Measurements from ENCODE around the gene MEGF11. TPM values are rescaled to one million over a fixed set of nuclear protein-coding genes. Genes with fewer than 3 reads are reported as not detected.
"Not testable (repeated sequence)": the region's sequence is repeated elsewhere in the genome, so short reads cannot be mapped to it uniquely, and the experiment has no call there.

Gene MEGF11
- total RNA-seq, 4 donors from 2014 or later = 0.23 to 0.33 TPM; not detected in 2

DNA sequence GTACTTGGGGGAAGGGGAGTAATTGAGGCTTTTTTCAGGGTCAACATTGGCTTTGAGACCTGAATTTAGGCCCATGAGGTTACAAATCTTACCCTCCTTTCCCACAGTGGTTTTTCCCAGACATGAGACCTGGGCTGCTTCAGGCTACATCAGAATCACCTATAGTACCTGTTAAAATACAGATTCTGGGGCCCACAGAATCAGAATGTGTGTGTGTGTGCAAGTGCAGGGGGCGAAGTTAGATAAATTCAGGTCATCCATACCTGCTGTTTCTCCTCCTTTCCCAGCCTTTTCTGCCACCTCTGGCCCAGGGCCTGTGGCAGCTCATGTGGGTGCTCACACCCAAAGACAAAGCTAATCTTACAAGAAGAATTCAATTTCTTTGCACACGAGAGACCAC lies 273.7 kb downstream of the MEGF11 start:
- TF ChIP-seq, protein P1, sequence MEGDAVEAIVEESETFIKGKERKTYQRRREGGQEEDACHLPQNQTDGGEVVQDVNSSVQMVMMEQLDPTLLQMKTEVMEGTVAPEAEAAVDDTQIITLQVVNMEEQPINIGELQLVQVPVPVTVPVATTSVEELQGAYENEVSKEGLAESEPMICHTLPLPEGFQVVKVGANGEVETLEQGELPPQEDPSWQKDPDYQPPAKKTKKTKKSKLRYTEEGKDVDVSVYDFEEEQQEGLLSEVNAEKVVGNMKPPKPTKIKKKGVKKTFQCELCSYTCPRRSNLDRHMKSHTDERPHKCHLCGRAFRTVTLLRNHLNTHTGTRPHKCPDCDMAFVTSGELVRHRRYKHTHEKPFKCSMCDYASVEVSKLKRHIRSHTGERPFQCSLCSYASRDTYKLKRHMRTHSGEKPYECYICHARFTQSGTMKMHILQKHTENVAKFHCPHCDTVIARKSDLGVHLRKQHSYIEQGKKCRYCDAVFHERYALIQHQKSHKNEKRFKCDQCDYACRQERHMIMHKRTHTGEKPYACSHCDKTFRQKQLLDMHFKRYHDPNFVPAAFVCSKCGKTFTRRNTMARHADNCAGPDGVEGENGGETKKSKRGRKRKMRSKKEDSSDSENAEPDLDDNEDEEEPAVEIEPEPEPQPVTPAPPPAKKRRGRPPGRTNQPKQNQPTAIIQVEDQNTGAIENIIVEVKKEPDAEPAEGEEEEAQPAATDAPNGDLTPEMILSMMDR (IDR thresholded peaks at IDR 0.05) = no peak
- TF ChIP-seq EP300 (IDR thresholded peaks at IDR 0.05) = no peak
- TF ChIP-seq POLR2AphosphoS5 (IDR thresholded peaks at IDR 0.05) = no peak
- no peak for TF ChIP-seq POLR2A (IDR thresholded peaks at IDR 0.05; ENCODE audit: low read depth)
- Histone ChIP-seq H3K9me3 (no peaks in the 10 kb centered on the region), H3K36me3 (no peaks in the 10 kb centered on the region), H3K4me1 (peaks cover 0 to 16% (median 9%) of the 10 kb centered on the region in 4 donors), H3K27me3 (peaks cover 0 to 61% (median 16%) of the 10 kb centered on the region in 4 donors), H3K4me3 (no peak overlapping the region), H3K27ac (replicated peaks in 1 of 4) (no peak overlapping the region)
- intact Hi-C loops (cut with DNase I) = loop anchor here (5.0 kb wide), 1 partner anchor 307 kb away; no protein-coding TSS in a partner anchor
- 75% methylated on average over 2 of the region's 2 CpGs for WGBS
- DNase-seq (ENCODE audit: extremely low spot score) = no peak

DNA sequence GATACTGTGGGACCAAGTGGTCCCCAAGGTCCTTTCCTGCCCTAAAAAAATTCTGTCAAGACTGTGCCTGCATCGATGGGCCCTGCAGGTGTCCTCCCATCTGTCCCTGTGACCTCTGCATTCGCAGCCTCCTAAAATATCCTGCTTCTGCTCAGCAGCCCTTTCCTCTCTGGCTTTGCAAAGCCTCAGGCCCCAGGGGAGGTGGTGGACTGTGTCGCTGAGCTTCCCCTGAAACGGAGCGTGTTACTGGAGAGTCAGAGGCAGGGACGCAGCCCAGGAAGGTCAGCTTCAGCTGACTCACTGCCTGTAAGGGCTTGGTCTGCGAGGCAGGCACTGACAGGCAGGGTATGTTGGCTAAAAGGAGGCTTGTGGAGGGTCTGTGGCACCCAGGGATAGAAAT lies 274.2 kb downstream of the MEGF11 start:
- no peak for DNase-seq (ENCODE audit: extremely low spot score)
- WGBS = 82% methylated on average over 7 of the region's 7 CpGs
- Histone ChIP-seq H3K4me1 (peaks cover 0 to 16% (median 9%) of the 10 kb centered on the region in 4 donors), H3K27me3 (peaks cover 0 to 61% (median 16%) of the 10 kb centered on the region in 4 donors), H3K27ac (replicated peaks in 1 of 4) (no peak overlapping the region), H3K9me3 (no peaks in the 10 kb centered on the region), H3K4me3 (no peak overlapping the region), H3K36me3 (no peaks in the 10 kb centered on the region)
- intact Hi-C loops (cut with DNase I) = no loop called here
- TF ChIP-seq EP300 (IDR thresholded peaks at IDR 0.05) = no peak

DNA sequence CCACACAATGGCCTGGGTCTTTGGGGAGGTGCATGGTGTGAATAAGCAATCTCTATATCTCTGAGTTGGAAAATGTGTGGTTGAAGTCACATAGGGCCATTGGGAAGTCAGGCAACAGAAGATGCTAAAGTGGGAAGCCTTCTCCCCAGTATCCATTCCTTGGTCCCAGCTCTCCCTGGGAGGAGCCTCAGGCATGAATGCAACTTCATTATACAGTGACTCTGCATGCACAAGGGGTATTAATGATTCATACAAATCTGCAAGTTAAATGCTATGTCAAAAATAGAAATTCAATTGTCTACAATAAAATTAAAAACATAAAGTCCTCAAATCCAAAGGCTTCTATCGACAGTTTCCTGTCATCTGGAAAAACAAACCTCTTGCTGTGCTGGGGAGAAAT lies 275.4 kb downstream of the MEGF11 start:
- no peak for DNase-seq (ENCODE audit: extremely low spot score)
- Histone ChIP-seq H3K27me3 (peaks cover 0 to 61% (median 14%) of the 10 kb centered on the region in 4 donors), H3K4me3 (no peak overlapping the region), H3K36me3 (no peaks in the 10 kb centered on the region), H3K9me3 (no peaks in the 10 kb centered on the region), H3K27ac (replicated peaks in 1 of 4) (no peak overlapping the region), H3K4me1 (peaks cover 0 to 16% (median 9%) of the 10 kb centered on the region in 4 donors)
- 58% methylated on average over 1 of the region's 1 CpG for WGBS
- intact Hi-C loops (cut with DNase I) = no loop called here
- TF ChIP-seq POLR2AphosphoS5 (IDR thresholded peaks at IDR 0.05) (no peak), EP300 (IDR thresholded peaks at IDR 0.05) (no peak), POLR2A (IDR thresholded peaks at IDR 0.05; ENCODE audit: low read depth) (no peak)
- TF ChIP-seq, protein P1 (IDR thresholded peaks at IDR 0.05) = no peak

DNA sequence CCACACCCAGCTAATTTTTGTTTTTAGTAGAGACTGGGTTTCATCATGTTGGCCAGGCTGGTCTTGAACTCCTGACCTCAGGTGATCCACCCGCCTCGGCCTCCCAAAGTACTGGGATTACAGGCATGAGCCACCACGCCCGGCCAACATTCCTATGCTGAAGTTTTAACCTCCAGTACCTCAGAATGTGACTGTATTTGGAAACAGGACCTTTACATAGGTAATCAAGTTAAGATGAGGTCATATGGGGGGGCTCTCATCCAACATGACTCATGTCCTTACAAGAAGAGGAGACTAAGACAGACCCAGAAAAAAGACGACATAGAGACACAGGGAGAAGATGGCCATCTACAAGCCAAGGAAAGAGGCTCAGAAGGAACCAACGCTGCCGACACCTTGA lies 277.4 kb downstream of the MEGF11 start:
- intact Hi-C loops (cut with DNase I); H3K4me1 ChIP-seq: not testable (repeated sequence)
- H3K27me3 ChIP-seq = peaks cover 0 to 52% (median 2%) of the 10 kb centered on the region in 4 donors

DNA sequence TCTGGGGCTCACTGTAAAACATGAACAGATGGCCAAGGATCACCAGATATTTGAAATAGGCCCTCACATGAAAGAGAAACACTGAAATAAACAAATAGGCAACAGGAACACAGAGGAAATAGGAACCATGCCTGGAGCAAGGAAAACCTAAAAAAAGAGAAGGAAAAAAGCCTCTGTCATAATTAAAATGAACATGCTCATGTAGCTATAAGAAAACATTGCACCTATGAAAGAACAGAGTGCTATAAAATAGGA lies 281.9 kb downstream of the MEGF11 start:
- no peak for DNase-seq (ENCODE audit: extremely low spot score)
- no peaks in the 10 kb centered on the region for H3K9me3 ChIP-seq
- no peaks in the 10 kb centered on the region for H3K4me1 ChIP-seq
- H3K4me3 ChIP-seq = no peak overlapping the region
- no peak overlapping the region for H3K27ac ChIP-seq (replicated peaks in 1 of 4)
- TF ChIP-seq POLR2A (IDR thresholded peaks at IDR 0.05; ENCODE audit: low read depth) = no peak
- no peak for TF ChIP-seq EP300 (IDR thresholded peaks at IDR 0.05)
- TF ChIP-seq, protein P1 (IDR thresholded peaks at IDR 0.05) = no peak
- no peak for TF ChIP-seq POLR2AphosphoS5 (IDR thresholded peaks at IDR 0.05)
- intact Hi-C loops (cut with DNase I) = no loop called here
- no peaks in the 10 kb centered on the region for H3K36me3 ChIP-seq
- H3K27me3 ChIP-seq = peaks cover 0 to 85% (median 2%) of the 10 kb centered on the region in 4 donors

More for the DNA sequence above, 277.4 kb downstream of the MEGF11 start:
- 94% methylated on average over 7 of the region's 7 CpGs for WGBS
- H3K4me3 ChIP-seq; H3K36me3 ChIP-seq; H3K27ac ChIP-seq (replicated peaks in 1 of 4); H3K9me3 ChIP-seq; DNase-seq (ENCODE audit: extremely low spot score): not testable (repeated sequence)

DNA sequence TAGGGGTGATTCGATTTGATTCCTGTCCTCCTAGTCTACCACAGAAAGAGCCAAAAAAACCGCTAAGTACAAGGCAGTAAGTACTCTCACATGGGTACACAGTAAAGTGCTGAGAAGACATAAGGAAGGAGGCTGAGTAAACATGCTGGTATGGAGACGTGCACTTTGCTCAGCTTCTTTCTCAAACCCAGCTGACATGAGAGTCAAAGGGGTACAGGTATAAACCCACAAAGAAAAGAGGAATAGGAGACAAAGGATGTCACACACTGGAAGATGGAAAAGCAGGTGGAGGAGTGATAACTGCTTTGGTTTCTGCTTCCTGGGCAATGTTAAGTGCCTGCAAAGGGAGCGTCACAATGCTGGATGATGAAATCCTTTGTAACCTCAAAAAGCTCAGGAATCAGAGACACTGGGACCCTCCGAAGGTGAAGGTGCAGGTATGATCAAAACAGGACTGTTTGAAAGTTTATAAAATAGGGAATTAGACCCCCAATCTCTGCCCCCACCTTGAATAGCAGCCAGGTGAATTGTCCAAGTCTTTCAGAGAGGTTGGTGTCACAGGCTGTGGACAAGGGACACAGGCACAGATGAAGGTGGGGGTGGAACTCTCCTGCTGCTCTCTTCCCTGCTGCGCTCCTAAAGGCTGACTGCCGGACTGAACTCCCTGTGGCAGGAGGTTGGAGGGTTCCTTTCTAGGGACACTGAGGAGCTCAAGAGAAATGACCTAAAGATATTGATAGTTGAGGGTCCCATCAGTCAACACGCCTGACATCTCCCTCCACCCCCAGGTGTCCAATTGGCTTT lies 282.4 kb downstream of the MEGF11 start:
- Histone ChIP-seq H3K36me3 (no peaks in the 10 kb centered on the region), H3K4me1 (no peaks in the 10 kb centered on the region), H3K27ac (replicated peaks in 1 of 4) (no peak overlapping the region), H3K4me3 (no peak overlapping the region), H3K9me3 (no peaks in the 10 kb centered on the region), H3K27me3 (peaks cover 0 to 90% (median 2%) of the 10 kb centered on the region in 4 donors)
- TF ChIP-seq POLR2A (IDR thresholded peaks at IDR 0.05; ENCODE audit: low read depth) = no peak
- TF ChIP-seq POLR2AphosphoS5 (IDR thresholded peaks at IDR 0.05) = no peak
- 74% methylated on average over 8 of the region's 8 CpGs for WGBS
- no peak for DNase-seq (ENCODE audit: extremely low spot score)
- intact Hi-C loops (cut with DNase I) = no loop called here
